Right atrium auricular region (tissue), 2 donors: ENCODE data around the gene IGIP. TPM values are rescaled to one million over a fixed set of nuclear protein-coding genes. Genes with fewer than 3 reads are reported as not detected.
"Not testable (repeated sequence)": the region's sequence is repeated elsewhere in the genome, so short reads cannot be mapped to it uniquely, and the experiment has no call there.

Experiments
- DNase-seq: peaks from one replicate; pipeline ENCODE4 v3.0.0-alpha.2; 2019; ENCODE audit warnings: low spot score
- H3K27ac ChIP-seq, 2 donors: fragments of 200-600 bp; sonication (generic); 1 replicate in 1 of 2; 2 replicates in 1 of 2; pipeline ENCODE4 v1.5.1; 2016 to 2019
- H3K27me3 ChIP-seq, 2 donors: fragments of 200-600 bp; sonication (generic); one replicate each; pipeline versions ENCODE4 v1.5.1 to v1.6.0; 2017 to 2019
- H3K36me3 ChIP-seq: fragments of 200-600 bp; sonication (generic); one replicate; pipeline ENCODE4 v1.5.1; 2016
- H3K4me1 ChIP-seq, 2 donors: fragments of 200-600 bp; sonication (generic); one replicate each; pipeline versions ENCODE4 v1.5.1 to v1.6.0; 2017 to 2019
- H3K4me3 ChIP-seq, 2 donors: fragments of 200-600 bp; sonication (generic); 1 replicate in 1 of 2; 2 replicates in 1 of 2; pipeline ENCODE4 v1.5.1; 2017 to 2019; ENCODE audit warnings: mild to moderate bottlenecking in 1 of 2, moderate library complexity in 1 of 2
- H3K9me3 ChIP-seq, 2 donors: fragments of 200-600 bp; sonication (generic); one replicate each; pipeline ENCODE4 v1.5.1; 2019
- total RNA-seq, 2 donors: library from RNA; depleted of rRNA; stranded (reverse); fragments of >200 nt; gene quantifications; one replicate each; pipeline ENCODE4 v1.1.0, GENCODE V29; 2016
- TF ChIP-seq, protein P1 (sequence below), 2 donors: fragments of 200-600 bp; sonication (generic); IDR thresholded peaks; one replicate each; pipeline ENCODE4 v1.5.1; 2019; ENCODE audit warnings: antibody characterized with exemption in 2 of 2

IGIP gene
- total RNA-seq, 2 donors from 2014 or later: 13.7 to 13.8 TPM

DNA sequence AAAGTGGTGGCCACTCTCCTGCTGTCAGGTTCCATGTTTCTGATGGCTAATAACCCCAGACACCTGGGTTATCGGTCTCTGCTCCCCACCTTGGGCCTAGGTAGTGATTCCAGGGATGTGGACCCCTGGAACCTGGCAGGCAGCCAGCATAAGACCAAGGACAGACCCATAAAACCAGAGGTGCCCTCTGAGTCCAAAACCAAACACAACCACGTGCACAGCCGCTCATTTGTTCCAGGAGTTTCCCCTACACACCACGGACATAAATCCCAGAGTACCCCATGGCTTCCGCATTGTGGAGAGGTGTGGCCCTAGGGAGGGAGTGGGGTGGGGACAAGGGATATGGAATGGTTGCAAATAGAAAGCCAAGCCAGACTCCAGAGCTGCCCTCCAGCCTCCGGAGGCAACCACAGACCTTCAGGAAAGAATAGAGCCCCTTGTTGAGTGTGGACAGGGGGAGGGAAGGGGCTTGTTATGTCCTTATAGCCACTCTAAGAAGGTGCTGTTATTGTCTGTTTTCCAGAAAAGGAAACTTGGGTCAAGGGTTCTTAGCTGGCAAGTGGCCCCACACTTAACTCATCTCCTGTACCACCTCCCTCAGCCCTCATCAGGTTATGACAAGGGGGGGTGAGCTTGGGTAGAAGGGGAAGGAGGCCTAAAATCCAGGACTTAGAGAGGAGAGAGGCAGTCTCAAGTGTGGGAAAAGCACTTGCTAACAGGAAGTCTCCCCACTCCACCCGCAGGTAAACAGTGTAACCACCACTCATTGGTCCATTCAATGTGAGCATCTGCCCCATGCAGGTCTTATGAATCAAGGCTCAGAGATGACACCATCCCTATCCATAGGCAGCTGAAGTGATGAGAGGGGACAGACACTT is 25.6 kb downstream of the IGIP start:
- TF ChIP-seq, protein P1, sequence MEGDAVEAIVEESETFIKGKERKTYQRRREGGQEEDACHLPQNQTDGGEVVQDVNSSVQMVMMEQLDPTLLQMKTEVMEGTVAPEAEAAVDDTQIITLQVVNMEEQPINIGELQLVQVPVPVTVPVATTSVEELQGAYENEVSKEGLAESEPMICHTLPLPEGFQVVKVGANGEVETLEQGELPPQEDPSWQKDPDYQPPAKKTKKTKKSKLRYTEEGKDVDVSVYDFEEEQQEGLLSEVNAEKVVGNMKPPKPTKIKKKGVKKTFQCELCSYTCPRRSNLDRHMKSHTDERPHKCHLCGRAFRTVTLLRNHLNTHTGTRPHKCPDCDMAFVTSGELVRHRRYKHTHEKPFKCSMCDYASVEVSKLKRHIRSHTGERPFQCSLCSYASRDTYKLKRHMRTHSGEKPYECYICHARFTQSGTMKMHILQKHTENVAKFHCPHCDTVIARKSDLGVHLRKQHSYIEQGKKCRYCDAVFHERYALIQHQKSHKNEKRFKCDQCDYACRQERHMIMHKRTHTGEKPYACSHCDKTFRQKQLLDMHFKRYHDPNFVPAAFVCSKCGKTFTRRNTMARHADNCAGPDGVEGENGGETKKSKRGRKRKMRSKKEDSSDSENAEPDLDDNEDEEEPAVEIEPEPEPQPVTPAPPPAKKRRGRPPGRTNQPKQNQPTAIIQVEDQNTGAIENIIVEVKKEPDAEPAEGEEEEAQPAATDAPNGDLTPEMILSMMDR (IDR thresholded peaks at IDR 0.05): no peak
- no peaks in the 10 kb centered on the region for H3K27me3 ChIP-seq
- no peaks in the 10 kb centered on the region for H3K36me3 ChIP-seq
- H3K27ac ChIP-seq: no peak overlapping the region
- no peak for DNase-seq
- no peak overlapping the region for H3K4me3 ChIP-seq
- no peaks in the 10 kb centered on the region for H3K9me3 ChIP-seq
- peaks cover 0 to 4% of the 10 kb centered on the region in 2 donors for H3K4me1 ChIP-seq

DNA sequence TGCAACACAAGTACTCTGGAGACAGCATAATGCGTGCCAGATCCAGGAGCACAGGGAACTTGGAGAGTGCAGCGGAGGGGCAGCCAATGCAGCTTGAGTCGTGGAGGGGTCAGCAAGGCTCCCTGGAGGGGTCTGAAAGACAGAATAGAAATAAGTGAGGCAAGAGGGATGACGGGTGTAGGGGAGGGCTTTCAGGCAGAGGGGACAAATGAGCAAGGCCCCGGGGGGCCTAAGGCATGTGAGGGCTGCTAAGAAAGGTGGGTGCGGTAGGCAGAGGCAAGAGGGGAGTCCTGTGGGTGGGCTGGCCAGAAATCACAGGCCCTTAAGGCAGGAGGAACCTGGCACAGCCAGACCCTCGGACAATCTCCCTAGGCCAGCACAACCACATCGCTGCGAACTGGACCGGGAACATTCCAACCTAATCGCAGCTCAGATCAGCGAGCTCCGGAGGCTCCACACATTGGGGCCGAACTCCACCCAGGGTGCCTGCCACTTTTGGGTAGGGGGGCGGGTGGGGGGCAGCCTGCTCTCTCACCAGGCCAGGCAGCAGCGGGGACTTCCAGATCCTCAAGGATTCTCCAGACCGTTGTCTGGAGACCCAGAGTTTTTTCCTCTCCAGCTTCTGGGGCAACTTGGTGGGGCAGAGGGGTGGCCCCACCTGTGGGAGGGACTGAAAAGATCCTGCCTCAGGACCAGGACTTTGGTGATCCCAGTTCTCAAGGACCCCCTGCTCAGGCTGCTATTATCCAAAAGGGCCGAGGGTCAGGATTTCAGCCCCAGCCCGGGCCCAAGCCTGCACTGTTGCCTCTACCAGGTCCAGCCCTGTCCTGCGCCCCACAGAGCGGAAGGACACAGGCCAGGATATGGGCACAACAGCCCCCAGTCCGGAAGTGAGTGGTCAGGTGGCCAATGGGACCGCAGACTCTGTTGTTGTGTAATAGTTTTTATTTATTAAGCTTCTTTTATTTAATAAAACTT is 26.6 kb downstream of the IGIP start:
- peaks cover 0 to 10% of the 10 kb centered on the region in 2 donors for H3K4me1 ChIP-seq
- no peak overlapping the region for H3K4me3 ChIP-seq
- no peaks in the 10 kb centered on the region for H3K9me3 ChIP-seq
- H3K27ac ChIP-seq: no peak overlapping the region
- DNase-seq: no peak
- H3K36me3 ChIP-seq: no peaks in the 10 kb centered on the region
- TF ChIP-seq, protein P1 (IDR thresholded peaks at IDR 0.05): no peak
- no peaks in the 10 kb centered on the region for H3K27me3 ChIP-seq

DNA sequence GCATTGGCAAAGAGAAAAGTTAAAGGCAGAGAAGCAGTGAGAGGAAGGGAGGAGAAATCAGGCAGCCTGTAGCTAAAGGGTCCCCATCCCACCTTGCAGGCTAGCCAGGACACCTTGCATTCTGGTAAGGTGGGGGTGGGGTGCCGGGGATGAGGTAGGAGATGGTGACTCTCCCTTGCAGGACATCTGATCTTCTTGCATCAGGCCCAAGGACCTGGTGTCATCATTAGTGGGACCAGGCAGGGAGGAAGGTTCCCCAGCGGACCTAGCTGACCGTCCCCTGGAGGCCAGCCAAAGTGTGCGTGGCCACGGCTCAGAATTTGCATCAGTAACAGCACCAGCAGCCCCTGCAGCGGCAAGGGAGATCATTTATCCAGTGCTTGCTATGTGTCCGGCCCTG is 27.5 kb downstream of the IGIP start:
- TF ChIP-seq, protein P1 (IDR thresholded peaks at IDR 0.05): no peak
- H3K9me3 ChIP-seq: no peaks in the 10 kb centered on the region
- no peak overlapping the region for H3K27ac ChIP-seq
- no peak for DNase-seq
- H3K4me3 ChIP-seq: no peak overlapping the region
- peaks cover 0 to 14% of the 10 kb centered on the region in 2 donors for H3K4me1 ChIP-seq
- no peaks in the 10 kb centered on the region for H3K36me3 ChIP-seq
- no peaks in the 10 kb centered on the region for H3K27me3 ChIP-seq

DNA sequence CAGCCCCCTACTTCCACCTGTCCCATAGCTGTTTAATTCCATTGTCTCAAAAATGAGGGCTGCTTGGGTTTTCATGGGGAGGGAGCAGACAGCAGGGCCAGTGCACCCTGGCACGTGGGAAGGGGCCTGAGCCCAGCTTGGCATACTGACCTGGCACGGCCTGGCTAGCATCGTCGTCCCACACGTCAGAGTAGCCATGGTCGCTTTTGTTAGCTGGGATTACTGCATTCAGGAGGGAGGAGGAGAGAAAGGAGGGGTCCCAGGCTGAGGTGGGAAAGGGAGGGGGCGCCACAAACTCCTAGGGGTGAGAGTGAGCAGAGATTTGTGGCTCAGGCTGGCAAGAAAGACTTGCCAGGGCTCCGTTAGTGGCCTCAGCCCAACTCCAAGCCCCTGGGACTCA is 28.2 kb downstream of the IGIP start:
- Histone ChIP-seq H3K36me3 (no peaks in the 10 kb centered on the region), H3K4me1 (peaks cover 0 to 14% of the 10 kb centered on the region in 2 donors), H3K9me3 (no peaks in the 10 kb centered on the region), H3K27me3 (no peaks in the 10 kb centered on the region), H3K4me3 (no peak overlapping the region), H3K27ac (no peak overlapping the region)
- DNase-seq: no peak
- TF ChIP-seq, protein P1 (IDR thresholded peaks at IDR 0.05): no peak

DNA sequence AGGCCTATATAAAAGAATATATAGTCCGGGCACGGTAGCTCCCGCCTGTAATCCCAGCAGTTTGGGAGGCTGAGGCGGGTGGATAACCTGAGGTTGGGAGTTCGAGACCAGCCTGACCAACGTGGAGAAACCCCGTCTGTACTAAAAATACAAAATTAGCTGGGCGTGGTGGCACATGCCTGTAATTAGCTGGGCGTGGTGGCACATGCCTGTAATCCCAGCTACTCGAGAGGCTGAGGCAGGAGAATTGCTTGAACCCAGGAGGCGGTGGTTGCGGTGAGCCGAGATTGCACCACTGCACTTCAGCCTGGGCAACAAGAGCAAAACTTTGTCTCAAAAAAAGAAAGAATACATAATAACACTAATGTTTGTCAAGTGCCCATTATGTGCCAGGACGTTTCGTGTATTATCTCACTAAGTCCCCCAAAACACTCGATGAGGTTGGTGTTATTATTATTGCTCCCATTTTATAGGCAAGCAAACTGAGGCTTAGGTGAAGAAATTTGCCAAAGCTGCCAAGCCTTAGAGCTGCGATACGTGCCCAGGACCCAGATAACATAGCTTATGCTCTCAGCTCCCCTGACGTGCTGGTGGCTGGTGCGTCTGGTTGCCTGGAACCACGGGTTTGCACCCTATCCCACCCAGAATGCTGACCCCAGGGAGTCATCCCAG is 29.1 kb downstream of the IGIP start:
- peaks cover 0 to 14% of the 10 kb centered on the region in 2 donors for H3K4me1 ChIP-seq
- not testable (repeated sequence) for H3K9me3 ChIP-seq, H3K27ac ChIP-seq, H3K4me3 ChIP-seq, H3K36me3 ChIP-seq, DNase-seq, H3K27me3 ChIP-seq
